HEK293 (cell line): ENCODE measurements around the gene EYS.

Experiments used
- CTCF ChIA-PET: fragments of 350-600 bp; formaldehyde crosslinking; extraction: SDS; loops from one replicate; lab custom pipeline; 2021; ENCODE audit warnings: antibody characterized with exemption; lab: Yijun Ruan, JAX
- POLR2A ChIA-PET: fragments of 300-600 bp; formaldehyde crosslinking; extraction: SDS; loops from one replicate; lab custom pipeline; 2020; ENCODE audit warnings: antibody characterized with exemption, inconsistent platforms; lab: Yijun Ruan, JAX
- H3K27ac ChIP-seq: fragments of 200-500 bp; sonication (Bioruptor generic); 2 replicates; pipeline ENCODE4 v1.5.1; 2014; ENCODE audit warnings: low read depth, low read length, control low read depth, inconsistent platforms; ENCODE audit errors: extremely low read depth
- H3K36me3 ChIP-seq, 2 experiments: fragments of 200-500 bp in 1 of 2; sonication (Bioruptor generic) in 1 of 2; 1 replicate in 1 of 2; 2 replicates in 1 of 2; pipeline ENCODE4 v1.5.1; 2014 to 2017; ENCODE audit warnings: inconsistent platforms in 2 of 2, low read length in 2 of 2; ENCODE audit not compliant: control insufficient read depth in 2 of 2, insufficient read depth in 1 of 2
- H3K4me1 ChIP-seq: fragments of 200-500 bp; sonication (Bioruptor generic); 2 replicates; pipeline ENCODE4 v1.5.1; 2014; ENCODE audit warnings: mild to moderate bottlenecking, low read length, inconsistent platforms; ENCODE audit not compliant: control insufficient read depth, insufficient read depth
- H3K4me3 ChIP-seq: 2 replicates; pipeline ENCODE4 v1.5.1; 2011; ENCODE audit warnings: low read depth, mild to moderate bottlenecking, control low read depth, low read length, moderate library complexity
- H3K9me3 ChIP-seq: fragments of 200-500 bp; sonication (Bioruptor generic); 2 replicates; pipeline ENCODE4 v1.5.1; 2014; ENCODE audit warnings: low read depth, low read length, inconsistent platforms; ENCODE audit not compliant: control insufficient read depth, insufficient read depth
- HOXD13 ChIP-seq: sonication (generic); formaldehyde crosslinking; IDR thresholded peaks from 2 replicates; pipeline ENCODE4 v1.8.0; 2022; ENCODE audit warnings: missing genetic modification reagents, borderline replicate concordance
- INSM2 ChIP-seq: fragments of 450-650 bp; formaldehyde crosslinking; IDR thresholded peaks from 2 replicates; pipeline ENCODE4 v1.5.1; 2016; ENCODE audit warnings: missing biosample characterization, missing genetic modification characterization
- OVOL3 ChIP-seq: fragments of 450-650 bp; formaldehyde crosslinking; IDR thresholded peaks from 2 replicates; pipeline ENCODE4 v1.5.1; 2016; ENCODE audit warnings: missing biosample characterization, missing genetic modification characterization
- PATZ1 ChIP-seq: fragments of 450-650 bp; formaldehyde crosslinking; IDR thresholded peaks from 2 replicates; pipeline ENCODE4 v1.5.1; 2016; ENCODE audit warnings: missing biosample characterization, missing genetic modification characterization
- PRDM2 ChIP-seq: fragments of 450-650 bp; formaldehyde crosslinking; IDR thresholded peaks from 2 replicates; pipeline ENCODE4 v1.5.1; 2016; ENCODE audit warnings: missing biosample characterization, missing genetic modification characterization, borderline replicate concordance
- SCRT2 ChIP-seq: fragments of 450-650 bp; formaldehyde crosslinking; IDR thresholded peaks from 2 replicates; pipeline ENCODE4 v1.5.1; 2016; ENCODE audit warnings: missing biosample characterization, missing genetic modification characterization
- SP3 ChIP-seq: fragments of 450-650 bp; formaldehyde crosslinking; IDR thresholded peaks from 2 replicates; pipeline ENCODE4 v1.5.1; 2016; ENCODE audit warnings: missing biosample characterization, missing genetic modification characterization
- YY2 ChIP-seq: fragments of 450-650 bp; formaldehyde crosslinking; IDR thresholded peaks from 2 replicates; pipeline ENCODE4 v1.5.1; 2016; ENCODE audit warnings: missing biosample characterization, missing genetic modification characterization
- ZNF175 ChIP-seq: fragments of 450-650 bp; formaldehyde crosslinking; IDR thresholded peaks from 2 replicates; pipeline ENCODE4 v1.5.1; 2016; ENCODE audit warnings: missing biosample characterization, missing genetic modification characterization
- ZNF18 ChIP-seq: fragments of 450-650 bp; formaldehyde crosslinking; IDR thresholded peaks from 2 replicates; pipeline ENCODE4 v1.5.1; 2016; ENCODE audit warnings: missing biosample characterization, missing genetic modification characterization
- ZNF23 ChIP-seq: fragments of 450-650 bp; formaldehyde crosslinking; IDR thresholded peaks from 2 replicates; pipeline ENCODE4 v1.5.1; 2016; ENCODE audit warnings: missing biosample characterization, missing genetic modification characterization, borderline replicate concordance
- ZNF416 ChIP-seq: fragments of 450-650 bp; formaldehyde crosslinking; IDR thresholded peaks from 2 replicates; pipeline ENCODE4 v1.5.1; 2016; ENCODE audit warnings: missing biosample characterization, missing genetic modification characterization
- ZNF555 ChIP-seq: fragments of 450-650 bp; formaldehyde crosslinking; conservative IDR thresholded peaks from 2 replicates; pipeline ENCODE4 v1.5.1; 2017; ENCODE audit warnings: missing biosample characterization, mild to moderate bottlenecking, missing genetic modification characterization, inconsistent platforms
- ZNF580 ChIP-seq: fragments of 450-650 bp; formaldehyde crosslinking; IDR thresholded peaks from 2 replicates; pipeline ENCODE4 v1.5.1; 2016; ENCODE audit warnings: missing biosample characterization, missing genetic modification characterization
- ZNF664 ChIP-seq: fragments of 450-650 bp; formaldehyde crosslinking; IDR thresholded peaks from 2 replicates; pipeline ENCODE4 v1.5.1; 2016; ENCODE audit warnings: missing biosample characterization, missing genetic modification characterization
- ZNF704 ChIP-seq: fragments of 450-650 bp; formaldehyde crosslinking; IDR thresholded peaks from 2 replicates; pipeline ENCODE4 v1.5.1; 2016; ENCODE audit warnings: missing biosample characterization, missing genetic modification characterization
- ZNF837 ChIP-seq: fragments of 450-650 bp; formaldehyde crosslinking; IDR thresholded peaks from 2 replicates; pipeline ENCODE4 v1.5.1; 2016; ENCODE audit warnings: missing biosample characterization, missing genetic modification characterization
- TF ChIP-seq, protein P1 (sequence below): fragments of 450-650 bp; formaldehyde crosslinking; IDR thresholded peaks from 2 replicates; pipeline ENCODE4 v1.5.0; 2017; ENCODE audit warnings: missing biosample characterization, missing genetic modification characterization, borderline replicate concordance

Gene EYS

DNA sequence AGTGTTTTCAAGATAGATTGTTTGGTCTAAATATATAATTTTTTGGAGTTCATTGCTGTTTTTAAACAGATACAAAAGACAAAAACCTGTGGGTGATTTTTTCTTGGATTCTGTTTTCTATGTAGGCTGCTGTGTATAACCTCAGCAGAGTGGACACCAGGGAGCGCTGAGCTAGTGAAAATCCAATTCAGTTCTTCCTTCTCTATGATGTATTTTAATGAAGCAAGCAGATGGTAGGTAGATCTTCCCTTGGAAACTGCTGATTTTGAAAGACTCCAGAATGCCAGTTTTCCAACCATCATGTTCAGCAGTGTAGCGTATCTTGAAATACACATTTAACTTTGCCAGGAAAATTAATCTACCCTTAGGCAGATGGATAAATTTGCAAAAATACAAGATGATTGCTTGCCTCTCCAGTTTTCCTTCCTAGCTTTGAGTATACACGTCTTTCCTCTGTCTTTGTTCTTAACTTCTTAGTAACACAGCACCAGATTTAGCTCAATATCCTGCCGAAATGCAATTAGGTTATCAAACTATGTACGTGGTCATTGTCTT lies 1893.4 kb downstream of the EYS start:
- TF ChIP-seq PRDM2 (tag by site-specific recombination) (no peak), ZNF175 (tag by site-specific recombination) (no peak), HOXD13 (CRISPR knock-in tag) (no peak), ZNF837 (tag by site-specific recombination) (no peak), SP3 (no peak)
- TF ChIP-seq, protein P1, sequence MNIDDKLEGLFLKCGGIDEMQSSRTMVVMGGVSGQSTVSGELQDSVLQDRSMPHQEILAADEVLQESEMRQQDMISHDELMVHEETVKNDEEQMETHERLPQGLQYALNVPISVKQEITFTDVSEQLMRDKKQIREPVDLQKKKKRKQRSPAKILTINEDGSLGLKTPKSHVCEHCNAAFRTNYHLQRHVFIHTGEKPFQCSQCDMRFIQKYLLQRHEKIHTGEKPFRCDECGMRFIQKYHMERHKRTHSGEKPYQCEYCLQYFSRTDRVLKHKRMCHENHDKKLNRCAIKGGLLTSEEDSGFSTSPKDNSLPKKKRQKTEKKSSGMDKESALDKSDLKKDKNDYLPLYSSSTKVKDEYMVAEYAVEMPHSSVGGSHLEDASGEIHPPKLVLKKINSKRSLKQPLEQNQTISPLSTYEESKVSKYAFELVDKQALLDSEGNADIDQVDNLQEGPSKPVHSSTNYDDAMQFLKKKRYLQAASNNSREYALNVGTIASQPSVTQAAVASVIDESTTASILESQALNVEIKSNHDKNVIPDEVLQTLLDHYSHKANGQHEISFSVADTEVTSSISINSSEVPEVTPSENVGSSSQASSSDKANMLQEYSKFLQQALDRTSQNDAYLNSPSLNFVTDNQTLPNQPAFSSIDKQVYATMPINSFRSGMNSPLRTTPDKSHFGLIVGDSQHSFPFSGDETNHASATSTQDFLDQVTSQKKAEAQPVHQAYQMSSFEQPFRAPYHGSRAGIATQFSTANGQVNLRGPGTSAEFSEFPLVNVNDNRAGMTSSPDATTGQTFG (tag by site-specific recombination), result no peak
- Histone ChIP-seq H3K36me3 (no peaks in the 10 kb centered on the region), H3K9me3 (no peaks in the 10 kb centered on the region), H3K27ac (no peak overlapping the region), H3K4me1 (no peaks in the 10 kb centered on the region), H3K4me3 (no peak overlapping the region)
- CTCF ChIA-PET, result interaction anchor here (0.6 to 6.6 kb wide), 5 partner anchors 11 to 240 kb away, joined by 3 to 40 read pairs (median 3); no protein-coding TSS in a partner anchor
- POLR2A ChIA-PET, result interaction anchor here (0.6 kb wide), 1 partner anchor 105 kb away, joined by 4 read pairs; no protein-coding TSS in a partner anchor

GRCh38 chr6:63808576-63808975 lies 1898.5 kb downstream of the EYS start:
- Histone ChIP-seq H3K4me3 (no peak overlapping the region), H3K36me3 (no peaks in the 10 kb centered on the region), H3K4me1 (peaks cover 9% of the 10 kb centered on the region), H3K27ac (no peak overlapping the region), H3K9me3 (no peaks in the 10 kb centered on the region)
- ChIA-PET POLR2A (no interaction called here), CTCF (interaction anchor here (1.2 to 1.4 kb wide), 2 partner anchors 9 to 456 kb away, joined by 3 to 5 read pairs; no protein-coding TSS in a partner anchor)
- TF ChIP-seq ZNF704 (tag by site-specific recombination) (no peak), ZNF555 (tag by site-specific recombination) (no peak), OVOL3 (no peak), ZNF416 (tag by site-specific recombination) (no peak), ZNF664 (tag by site-specific recombination) (no peak), INSM2 (tag by site-specific recombination) (no peak), ZNF23 (tag by site-specific recombination) (no peak), ZNF580 (tag by site-specific recombination) (no peak), YY2 (tag by site-specific recombination) (no peak), PATZ1 (tag by site-specific recombination) (no peak), SCRT2 (tag by site-specific recombination) (no peak), ZNF18 (tag by site-specific recombination) (no peak)
